ENCODE data around the gene DMRTB1. TPM values are rescaled to one million over a fixed set of nuclear protein-coding genes. Genes with fewer than 3 reads are reported as not detected.

Gene DMRTB1
- total and polyA plus RNA-seq, 2 of the 8 experiments (the other 6 are each of a cell fraction or from before 2014, with no cell fraction given) = 0.06 to 0.35 TPM

DNA sequence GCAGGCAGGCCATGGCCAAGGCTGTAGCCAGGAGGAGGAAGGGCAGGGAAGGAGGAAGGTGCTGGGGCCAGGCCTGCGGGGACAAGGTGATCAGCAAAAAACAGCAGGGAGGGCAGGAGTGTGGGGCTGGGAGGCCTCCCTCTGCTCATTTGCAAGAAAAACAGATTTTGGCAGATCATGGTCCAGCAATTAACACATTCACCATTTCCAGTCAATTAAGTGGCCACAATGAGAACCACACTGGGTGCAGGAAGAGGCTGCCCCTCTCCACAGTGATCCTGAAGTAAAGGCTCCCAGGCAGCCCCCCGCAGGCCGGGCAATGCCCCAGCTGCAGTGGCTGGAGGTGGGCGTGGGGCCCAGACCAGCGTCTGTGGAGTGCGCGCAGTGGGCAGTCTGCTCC, 54.6 kb downstream of the DMRTB1 start (continued):
- TF ChIP-seq RFX5 (IDR thresholded peaks at IDR 0.05; ENCODE audit: borderline replicate concordance, low read depth, low read length) = no peak
- TF ChIP-seq EGR1 (IDR thresholded peaks at IDR 0.05; ENCODE audit: borderline replicate concordance, low read depth, low read length) = no peak
- TF ChIP-seq, protein P1, sequence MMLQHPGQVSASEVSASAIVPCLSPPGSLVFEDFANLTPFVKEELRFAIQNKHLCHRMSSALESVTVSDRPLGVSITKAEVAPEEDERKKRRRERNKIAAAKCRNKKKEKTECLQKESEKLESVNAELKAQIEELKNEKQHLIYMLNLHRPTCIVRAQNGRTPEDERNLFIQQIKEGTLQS (IDR thresholded peaks at IDR 0.05; ENCODE audit: insufficient read depth, low read depth, low read length) = no peak
- no peak for TF ChIP-seq SUZ12 (IDR thresholded peaks at IDR 0.05; ENCODE audit: low read length)
